Activated T-cell treated with anti-CD3 and anti-CD28 coated beads for 4 hours (primary cell): ENCODE results near the gene PCP4.

Experiments used
- DNase-seq: peaks from one replicate; pipeline ENCODE4 v3.0.0-alpha.2; 2020

The PCP4 gene

DNA sequence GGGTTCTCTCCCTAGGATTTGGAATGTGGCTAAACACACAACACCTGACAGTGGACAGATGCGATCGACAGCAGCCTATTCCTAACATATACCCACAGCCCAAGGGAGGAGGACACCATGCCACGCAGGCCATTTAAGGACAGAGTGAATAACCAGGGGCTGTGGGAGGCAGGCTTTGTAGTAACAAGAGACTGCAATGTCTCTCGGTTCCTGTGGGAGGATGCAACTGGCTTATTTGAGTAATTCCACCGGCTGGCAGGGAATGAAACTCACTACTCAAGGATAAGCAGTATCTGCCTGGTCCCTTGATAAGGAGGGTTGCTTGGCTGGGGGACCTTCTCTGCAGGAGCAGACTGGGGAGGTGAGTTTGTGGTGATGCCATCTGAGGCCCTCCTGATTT lies 109.6 kb downstream of the PCP4 start:
- no peak for DNase-seq
